Transverse colon (tissue), 4 donors: ENCODE results near the gene LRIT1. TPM values are rescaled to one million over a fixed set of nuclear protein-coding genes. Genes with fewer than 3 reads are reported as not detected.
A peak's percentile ranks its signal among the peaks of the same experiment; 100 is the strongest.

ENCODE experiments used
- DNase-seq: peaks from one replicate; pipeline ENCODE4 v3.0.0-alpha.2; 2019
- H3K27ac ChIP-seq, 4 donors: fragments of 200-600 bp; sonication (generic); 2 replicates each; pipeline ENCODE4 v1.5.1; 2016 to 2018; ENCODE audit warnings: inconsistent platforms in 4 of 4
- H3K27me3 ChIP-seq: fragments of 200-600 bp; sonication (generic); 2 replicates; pipeline ENCODE4 v1.5.1; 2017; ENCODE audit warnings: inconsistent platforms
- H3K36me3 ChIP-seq, 4 donors: fragments of 200-600 bp; sonication (generic); 2 replicates each; pipeline ENCODE4 v1.5.1; 2017 to 2019; ENCODE audit warnings: inconsistent platforms in 4 of 4
- H3K4me1 ChIP-seq, 4 donors: fragments of 200-600 bp; sonication (generic); 2 replicates each; pipeline ENCODE4 v1.5.1; 2017 to 2020; ENCODE audit warnings: inconsistent platforms in 4 of 4
- H3K4me3 ChIP-seq, 4 donors: fragments of 200-600 bp; sonication (generic); 1 replicate in 1 of 4; 2 replicates in 3 of 4; pipeline versions ENCODE4 v1.5.1 to v1.6.1; 2017 to 2019; ENCODE audit warnings: inconsistent platforms in 4 of 4
- H3K9me3 ChIP-seq, 2 donors: fragments of 200-600 bp; sonication (generic); 2 replicates each; pipeline ENCODE4 v1.5.1; 2017 to 2019; ENCODE audit warnings: inconsistent platforms in 2 of 2
- CTCF ChIP-seq, 5 experiments: fragments of 200-600 bp in 3 of 5; fragments of 450-650 bp in 2 of 5; sonication (generic) in 3 of 5; IDR thresholded peaks; 1 replicate in 2 of 5; 2 replicates in 3 of 5; pipeline ENCODE4 v1.5.1; 2016 to 2017; ENCODE audit warnings: antibody characterized with exemption in 5 of 5, inconsistent platforms in 3 of 5, mild to moderate bottlenecking in 2 of 5, moderate library complexity in 1 of 5
- EP300 ChIP-seq: sonication (generic); formaldehyde crosslinking; IDR thresholded peaks from one replicate; pipeline ENCODE4 v1.6.1; 2017; ENCODE audit warnings: antibody characterized with exemption, low read depth
- POLR2A ChIP-seq: fragments of 450-650 bp; IDR thresholded peaks from one replicate; pipeline ENCODE4 v1.6.1; 2016; ENCODE audit warnings: antibody characterized with exemption, mild to moderate bottlenecking, moderate library complexity
- POLR2AphosphoS5 ChIP-seq, 3 donors: sonication (generic); formaldehyde crosslinking; IDR thresholded peaks; one replicate each; pipeline ENCODE4 v1.6.1; 2016; ENCODE audit warnings: antibody characterized with exemption in 3 of 3
- WGBS, 2 donors: methylation state at CpG; one replicate each; pipeline ENCODE4 v1.1.5; 2018; ENCODE audit warnings: low coverage in 1 of 2; 5-methylcytosine and 5-hydroxymethylcytosine counted together
- in situ Hi-C, 4 donors: fragments of 200-750 bp; cut with MboI; loops; one replicate each; pipeline versions ENCODE4 v1.15.0 to v1.15.1; 2017; ENCODE audit warnings: low sequenced_read_pairs in 3 of 4, low pct_ligation_motif_present in 1 of 4, low pct_unique_long_range_greater_than_20kb in 1 of 4
- intact Hi-C: fragments of 100-400 bp; cut with DNase I; formaldehyde crosslinking; loops from one replicate; pipeline ENCODE4 v1.15.1; 2023; ENCODE audit warnings: low total_unique reads
- total RNA-seq, 4 donors: library from RNA; depleted of rRNA; stranded (reverse); fragments of >200 nt; gene quantifications; one replicate each; pipeline ENCODE4 v1.1.0, GENCODE V29; 2016

Gene LRIT1
- total RNA-seq, 4 donors from 2014 or later: not detected

DNA sequence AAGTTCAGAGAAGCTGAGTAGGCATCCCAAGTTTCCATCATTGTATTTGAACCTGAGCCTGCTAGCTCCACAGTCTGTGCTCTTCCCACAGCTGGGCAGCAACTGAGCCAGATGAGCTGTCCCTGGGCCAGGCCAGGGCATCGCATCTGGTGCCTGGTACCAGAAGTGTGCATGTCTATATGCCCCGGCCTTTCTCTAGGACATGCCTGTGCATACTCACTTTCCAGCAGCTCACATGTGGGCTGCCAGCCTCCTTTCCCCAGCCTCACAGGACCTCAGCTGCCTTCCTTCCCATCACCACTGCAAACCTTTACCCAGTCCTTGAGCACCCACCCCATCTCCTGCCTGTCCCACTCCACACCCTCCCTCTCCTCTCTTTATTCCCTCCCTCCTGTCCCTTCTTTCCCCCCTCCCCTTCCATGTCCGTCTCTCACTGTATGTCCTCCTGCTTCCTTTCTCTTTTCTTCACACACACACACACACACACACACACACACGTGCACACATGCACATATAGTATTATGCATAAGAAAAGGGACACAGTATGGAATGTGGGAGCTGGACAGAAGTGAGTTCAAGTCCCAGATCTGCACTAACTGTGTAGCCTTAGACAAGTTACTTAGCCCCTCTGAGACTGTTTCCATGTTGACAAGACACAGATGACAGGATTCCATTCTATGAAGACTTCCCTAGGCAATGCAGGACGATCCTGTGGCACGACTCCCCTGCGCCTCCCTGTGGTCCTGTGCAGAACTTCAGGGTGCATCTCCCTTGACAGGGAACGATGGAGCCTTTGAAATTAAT, 36.1 kb downstream of the LRIT1 start:
- in situ Hi-C loops (loop anchor here in 3 of 4 donors (5.0 to 10.0 kb wide), 2 partner anchors 58 to 60 kb away; no protein-coding TSS in a partner anchor), intact Hi-C loops (no loop called here)
- Histone ChIP-seq H3K4me3 (no peak overlapping the region), H3K36me3 (no peaks in the 10 kb centered on the region), H3K9me3 (no peaks in the 10 kb centered on the region), H3K27me3 (no peaks in the 10 kb centered on the region), H3K4me1 (peaks cover 3 to 18% (median 11%) of the 10 kb centered on the region in 4 donors), H3K27ac (no peak overlapping the region)
- DNase-seq: peak; percentile 81
- no peak for TF ChIP-seq EP300
- no peak for TF ChIP-seq POLR2AphosphoS5 (IDR thresholded peaks at IDR 0.05)
- peak; percentile 71 to 87 (median 85) for TF ChIP-seq CTCF (IDR thresholded peaks at IDR 0.05)
- no peak for TF ChIP-seq POLR2A
- WGBS, 2 donors: 15 to 28% methylated on average over 3 to 8 of the region's 8 CpGs

GRCh38 chr10:84204610-84205009, 36.7 kb downstream of the LRIT1 start:
- no peaks in the 10 kb centered on the region for H3K36me3 ChIP-seq
- 40 to 89% methylated on average over 1 to 4 of the region's 4 CpGs for WGBS, 2 donors
- intact Hi-C loops: no loop called here
- in situ Hi-C loops: loop anchor here in 3 of 4 donors (5.0 to 10.0 kb wide), 2 partner anchors 57 to 60 kb away; no protein-coding TSS in a partner anchor
- H3K27me3 ChIP-seq: no peaks in the 10 kb centered on the region
- no peak overlapping the region for H3K4me3 ChIP-seq
- no peak for DNase-seq
- no peaks in the 10 kb centered on the region for H3K9me3 ChIP-seq
- TF ChIP-seq EP300 (no peak), CTCF (IDR thresholded peaks at IDR 0.05) (no peak), POLR2A (no peak), POLR2AphosphoS5 (IDR thresholded peaks at IDR 0.05) (no peak)
- H3K27ac ChIP-seq: no peak overlapping the region
- H3K4me1 ChIP-seq: peaks cover 3 to 25% (median 11%) of the 10 kb centered on the region in 4 donors

GRCh38 chr10:84204122-84204521, 37.2 kb downstream of the LRIT1 start:
- intact Hi-C loops: no loop called here

More at GRCh38 chr10:84204122-84204521, 37.2 kb downstream of the LRIT1 start:
- H3K9me3 ChIP-seq: no peaks in the 10 kb centered on the region
- H3K27ac ChIP-seq: no peak overlapping the region
- WGBS, 2 donors: 82 to 87% methylated on average over 3 to 4 of the region's 4 CpGs
- H3K36me3 ChIP-seq: no peaks in the 10 kb centered on the region
- peak; percentile 27 to 57 (median 40) for TF ChIP-seq CTCF (IDR thresholded peaks at IDR 0.05)
- TF ChIP-seq POLR2A: no peak
- TF ChIP-seq POLR2AphosphoS5 (IDR thresholded peaks at IDR 0.05): no peak
- peaks cover 3 to 30% (median 15%) of the 10 kb centered on the region in 4 donors for H3K4me1 ChIP-seq
- H3K4me3 ChIP-seq: no peak overlapping the region
- in situ Hi-C loops: loop anchor here in 2 of 4 donors (10.0 kb wide), 1 partner anchor 59 kb away; no protein-coding TSS in a partner anchor
- no peaks in the 10 kb centered on the region for H3K27me3 ChIP-seq
- no peak for DNase-seq
